GM10266 (cell line): ENCODE measurements around the gene PTGIS.

Source experiments
- DNase-seq: peaks from one replicate; pipeline ENCODE4 v3.0.0; 2012; ENCODE audit errors: extremely low spot score
- CTCF ChIP-seq: IDR thresholded peaks from 2 replicates; pipeline ENCODE4 v1.5.1; 2012; ENCODE audit warnings: mild to moderate bottlenecking, low read depth; ENCODE audit not compliant: control insufficient read depth, insufficient read depth; ENCODE audit errors: missing control alignments

PTGIS gene

GRCh38 chr20:49496043-49496442 lies 71.9 kb downstream of the PTGIS start:
- no peak for TF ChIP-seq CTCF
- no peak for DNase-seq

GRCh38 chr20:49490689-49491088 lies 77.2 kb downstream of the PTGIS start:
- DNase-seq, result no peak
- TF ChIP-seq CTCF, result no peak

DNA sequence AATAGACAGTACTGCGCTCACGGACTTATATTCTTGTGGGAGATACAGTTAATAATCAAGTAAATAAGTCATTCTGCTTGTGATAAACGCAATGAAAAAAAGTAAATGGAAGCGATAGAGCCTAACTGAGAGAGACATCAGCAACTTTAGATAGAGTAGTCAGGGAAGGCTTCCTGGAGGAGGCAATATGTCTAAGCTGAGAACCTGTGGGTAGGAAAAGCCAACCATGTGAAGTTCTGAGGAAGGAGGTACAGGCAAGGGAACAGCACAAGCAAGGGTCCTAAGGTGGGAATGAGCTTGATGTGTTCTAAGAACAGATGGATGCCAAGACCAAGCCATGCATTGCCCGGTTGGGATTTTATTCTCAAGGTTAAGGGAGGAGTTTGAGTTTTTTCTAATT lies 78.2 kb downstream of the PTGIS start:
- DNase-seq, result no peak
- TF ChIP-seq CTCF, result no peak

DNA sequence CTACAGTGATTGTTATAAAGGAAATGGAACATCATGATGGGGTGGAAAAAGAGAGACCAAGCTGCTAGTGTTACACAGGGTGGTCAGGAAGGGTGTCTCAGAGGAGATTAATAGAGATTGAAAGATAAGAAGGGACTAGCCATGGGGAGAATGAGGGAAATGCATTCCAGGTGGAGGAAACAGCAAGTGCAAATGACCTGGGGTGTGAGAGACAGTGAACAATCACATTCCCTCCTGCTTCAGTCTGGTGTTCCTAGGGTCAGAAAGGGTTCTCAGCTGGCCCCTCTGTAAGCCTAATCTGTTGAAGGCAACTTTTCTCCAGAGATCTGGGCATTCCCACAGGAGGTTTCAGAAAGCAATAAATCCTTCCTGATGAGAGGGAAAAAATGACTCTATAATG lies 81.9 kb downstream of the PTGIS start:
- no peak for DNase-seq
- TF ChIP-seq CTCF, result no peak

DNA sequence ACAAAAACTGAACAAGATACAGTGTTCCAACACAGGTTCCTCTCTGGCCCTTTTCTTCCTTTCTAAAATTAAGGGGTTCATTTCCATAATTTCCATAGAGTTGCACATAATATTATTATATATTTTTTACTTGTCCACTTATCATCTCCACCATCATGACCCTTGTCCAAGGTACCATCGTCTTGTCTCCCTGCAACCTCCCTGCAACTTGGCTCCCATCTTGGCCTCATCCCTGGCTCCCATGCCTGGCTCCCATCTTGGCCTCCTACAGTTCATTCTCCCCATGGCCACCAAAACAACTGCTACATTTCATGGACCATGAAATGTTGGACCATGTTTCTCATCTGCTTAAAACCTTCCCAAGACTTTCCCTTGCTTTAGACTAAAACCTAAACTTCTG lies 82.4 kb downstream of the PTGIS start:
- no peak for TF ChIP-seq CTCF
- DNase-seq, result no peak

- peak; percentile 83 for DNase-seq
- peak; percentile 69 for TF ChIP-seq CTCF
These were observed 83.5 kb downstream of the PTGIS start for GRCh38 chr20:49484180-49485140.

DNA sequence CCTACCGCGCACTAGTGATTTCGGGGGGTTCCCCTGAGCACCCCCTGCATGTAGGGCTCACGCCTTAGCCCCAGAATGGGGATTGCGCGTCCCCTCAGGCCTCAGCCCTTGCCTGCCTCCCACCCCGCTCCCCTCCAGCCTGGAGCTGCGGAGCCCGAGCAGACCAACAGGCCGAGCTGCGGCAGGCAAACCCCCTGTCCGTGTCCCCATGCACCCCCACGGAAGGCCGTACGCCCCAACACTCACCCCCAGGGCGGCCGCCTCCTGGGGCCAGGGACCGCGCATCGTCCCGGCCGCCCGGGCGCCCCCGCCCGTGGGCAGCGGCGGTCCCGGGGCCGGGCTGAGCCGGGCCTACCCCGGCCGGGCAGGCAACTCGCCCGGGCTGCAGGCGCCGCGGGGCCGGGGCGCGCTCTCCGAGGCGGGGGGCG lies 84.2 kb downstream of the PTGIS start:
- no peak for DNase-seq
- TF ChIP-seq CTCF, result no peak
